Stimulated activated CD8-positive, alpha-beta memory T cell treated with anti-CD3 and anti-CD28 coated beads, Interleukin-2, amount 100 ng/mL, for 48 hours (primary cell): Measurements from ENCODE around the gene SLC29A1.

ENCODE experiments used
- DNase-seq, 2 donors: peaks; one replicate each; pipeline ENCODE4 v3.0.0-alpha.2; 2020; ENCODE audit warnings: low read depth in 2 of 2

SLC29A1 gene

DNA sequence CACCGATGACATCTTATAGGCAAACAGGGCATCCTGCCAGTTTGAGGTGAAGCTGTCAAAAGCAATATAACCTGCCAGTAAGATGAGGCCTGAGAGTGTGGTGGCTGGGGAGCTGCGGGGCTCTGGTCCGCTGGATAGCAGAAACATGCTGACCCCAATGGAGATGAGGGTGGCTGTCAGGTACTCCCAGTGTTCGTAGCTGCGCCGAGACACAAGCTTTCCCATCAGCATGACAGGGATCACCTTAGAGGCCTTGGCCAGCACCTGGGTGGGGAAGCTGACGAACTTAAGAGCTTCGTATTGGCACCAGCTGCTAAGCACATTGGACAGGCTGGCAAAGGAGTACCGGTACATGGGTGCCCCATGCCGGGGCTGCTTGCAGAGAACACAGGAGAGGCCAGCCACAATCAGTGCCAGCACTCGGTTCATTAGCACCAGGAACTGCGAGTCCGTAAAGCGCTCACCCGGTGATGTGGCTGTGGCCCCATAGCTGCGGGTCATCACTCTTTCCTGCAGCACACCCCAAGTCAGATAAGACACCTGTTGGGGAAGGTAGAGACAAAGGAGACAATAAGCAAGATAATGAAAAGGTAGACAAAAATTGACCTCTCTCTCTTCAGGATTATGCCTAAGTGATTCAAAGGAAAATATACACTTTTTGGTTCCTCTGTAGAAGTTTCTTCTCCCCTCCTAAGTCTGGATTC, 31.9 kb downstream of the SLC29A1 start:
- peak in 1 of 2 donors; percentile 30 for DNase-seq

DNA sequence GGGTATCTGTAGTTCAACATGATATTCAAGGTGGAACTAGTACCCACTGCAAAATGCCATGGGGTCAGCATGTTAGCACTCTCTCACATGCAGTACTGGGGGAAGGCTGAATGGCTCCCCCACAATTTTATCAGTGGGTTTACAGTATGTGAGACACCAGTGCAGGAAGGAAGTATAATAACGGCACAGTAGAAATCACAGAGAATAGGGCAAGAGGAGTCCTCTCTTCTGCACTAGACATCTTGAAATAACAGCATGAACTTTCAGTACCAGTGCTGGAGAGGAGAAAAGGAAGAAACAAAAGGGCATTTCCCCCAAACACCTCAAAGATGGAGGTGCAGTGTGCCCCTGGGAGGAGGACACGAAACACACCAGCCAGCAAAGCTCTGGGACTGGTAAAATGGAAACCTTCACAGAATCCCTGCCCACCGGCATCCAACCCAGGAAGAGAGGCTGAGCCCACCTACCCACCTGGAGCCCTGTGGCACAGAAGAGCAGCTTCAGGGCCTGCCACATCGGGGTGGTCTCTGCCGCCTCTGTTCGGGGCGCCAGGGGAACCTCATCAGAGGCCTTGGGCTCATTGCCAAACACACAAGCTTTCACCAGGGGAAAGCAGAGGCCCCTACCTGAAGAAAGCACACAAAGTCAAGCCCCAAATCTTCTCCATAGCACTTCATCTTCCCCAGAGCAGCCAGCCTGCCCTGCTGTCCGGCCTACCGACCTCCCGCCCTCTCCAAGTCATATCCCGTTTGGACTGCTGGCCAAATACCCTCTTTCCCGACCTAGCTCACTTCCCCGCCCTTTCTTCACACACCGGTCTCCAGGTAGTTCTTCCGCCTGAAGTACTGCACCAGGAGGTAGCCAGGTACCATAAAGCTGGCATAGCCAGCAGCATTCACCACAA, 32.7 kb downstream of the SLC29A1 start:
- DNase-seq, result no peak

DNA sequence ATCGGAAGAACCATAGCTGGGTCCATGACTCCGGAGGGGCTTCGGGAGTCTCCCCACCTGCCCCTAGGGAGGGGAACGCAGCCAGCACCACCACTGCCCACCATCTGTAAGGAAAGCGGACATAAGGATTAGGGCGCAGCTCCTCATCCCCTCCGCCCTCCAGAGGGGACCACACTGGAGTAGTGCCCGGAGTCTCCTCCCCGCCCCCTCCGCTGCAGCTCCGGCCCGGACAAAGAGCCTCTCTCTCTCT, 33.3 kb downstream of the SLC29A1 start:
- DNase-seq, result no peak

DNA sequence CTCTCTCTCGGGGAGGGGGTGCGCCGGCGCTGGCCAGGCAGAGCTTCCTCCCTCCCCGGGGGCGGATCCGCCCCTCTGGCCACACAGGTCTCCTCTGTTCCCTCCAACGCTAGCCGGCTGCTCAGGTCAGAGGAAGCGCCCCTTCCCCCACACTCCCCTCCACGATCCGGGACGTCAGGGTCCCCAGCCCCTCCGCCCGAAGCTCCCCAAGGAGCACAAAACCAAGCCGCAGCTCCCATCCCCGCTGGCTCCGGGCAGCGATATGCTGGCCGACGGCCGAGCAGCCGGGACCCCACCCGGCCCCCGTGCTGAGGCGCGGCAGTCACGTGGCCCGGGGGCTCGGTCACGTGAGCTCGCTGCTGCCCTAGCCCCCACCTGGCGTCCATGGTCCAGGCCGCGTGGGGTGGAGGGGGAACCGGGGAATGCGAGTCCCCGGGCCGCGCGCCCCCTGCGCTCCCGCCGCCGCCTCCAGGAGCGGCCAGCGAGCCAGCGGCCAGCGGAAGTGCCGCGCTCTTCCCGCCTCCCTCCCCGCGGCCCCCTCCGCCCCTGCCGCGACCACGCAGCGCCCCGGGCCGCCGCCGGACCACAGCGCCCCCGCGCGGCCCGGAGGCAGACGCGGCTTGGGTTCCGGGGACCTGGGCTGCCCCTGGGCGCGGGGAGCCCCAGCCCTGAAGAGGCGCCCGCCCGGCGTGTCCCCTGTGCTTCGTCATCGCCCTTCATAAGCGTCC, 33.8 kb downstream of the SLC29A1 start, which contains the start of gene SLC35B2:
SLC35B2 (minus strand) TSS at position 504 of the 728 bp plus-strand sequence; CDS start at position 386, 118 bp downstream.
- DNase-seq, result peak; percentile 54 to 61

DNA sequence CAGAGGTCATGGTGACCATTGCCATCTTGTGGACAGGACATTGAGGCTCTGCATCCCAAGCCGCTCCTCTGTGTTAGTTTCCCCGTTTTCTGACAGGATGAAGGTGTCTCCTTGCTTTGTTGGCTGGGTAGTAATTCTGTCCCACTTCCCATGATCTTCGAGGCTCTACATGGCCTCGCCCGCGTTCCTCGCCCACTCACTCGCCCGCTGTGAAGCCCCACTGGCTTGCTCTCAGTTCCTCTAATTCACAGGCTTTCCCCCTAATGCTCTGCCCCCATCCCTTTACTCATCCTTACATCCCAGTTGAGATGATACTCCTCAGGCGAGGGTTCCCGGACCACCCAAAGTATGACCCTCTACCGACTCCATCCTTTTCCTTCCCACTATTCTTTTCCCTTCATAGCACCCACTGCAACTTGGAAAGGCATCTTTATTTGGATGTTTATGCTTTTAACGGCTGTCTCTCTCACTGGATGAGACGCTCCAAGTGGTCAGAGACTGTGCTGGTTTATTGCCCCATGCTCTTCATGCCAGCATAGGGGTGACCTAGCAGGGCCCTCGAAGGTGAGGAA, 34.4 kb downstream of the SLC29A1 start:
- no peak for DNase-seq

DNA sequence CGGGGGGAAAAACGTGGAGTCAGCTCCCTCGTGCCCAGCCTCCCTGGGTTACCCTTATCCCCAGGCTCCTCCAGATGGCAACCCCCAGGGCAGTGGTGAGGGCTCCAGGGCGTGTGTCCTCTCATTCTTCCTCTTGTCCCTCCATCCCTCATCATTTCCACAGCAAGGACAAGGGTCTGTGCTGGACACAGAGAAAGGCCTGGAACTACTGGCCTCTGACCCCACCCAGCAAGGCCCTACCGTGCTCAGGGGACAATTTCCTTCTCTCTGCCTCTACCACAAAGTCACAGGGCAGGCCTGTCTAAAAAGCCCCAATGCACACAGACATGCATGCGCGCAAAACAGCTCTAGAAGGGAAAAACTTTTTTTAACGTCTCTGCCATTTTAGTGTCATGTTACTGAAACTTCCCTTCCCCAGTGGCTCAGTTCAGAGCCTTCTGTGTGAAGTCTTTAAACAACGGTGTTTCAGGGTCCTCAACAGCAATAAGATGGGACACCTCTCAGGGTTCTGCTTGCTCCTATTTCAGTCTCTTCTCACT, 35.0 kb downstream of the SLC29A1 start:
- no peak for DNase-seq

DNA sequence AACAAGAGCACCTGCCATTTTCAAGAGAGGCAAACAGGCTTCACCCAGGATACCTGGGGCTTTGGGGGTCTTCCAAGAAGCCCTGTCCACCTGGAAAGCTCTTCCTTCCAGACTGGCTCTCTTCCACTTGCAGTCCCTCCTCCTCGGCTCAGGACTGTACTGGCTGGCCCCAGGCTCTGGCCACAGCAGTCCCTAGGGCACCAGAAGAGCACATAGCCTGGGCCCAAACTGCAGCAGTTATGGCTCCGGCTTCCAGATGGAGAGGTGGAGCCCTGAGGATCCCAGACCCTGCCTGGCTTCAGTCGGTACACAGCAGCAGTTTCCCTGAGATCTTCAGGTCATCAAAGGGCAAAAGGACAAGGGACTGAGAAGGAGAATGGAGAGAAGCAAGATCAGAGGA, 35.5 kb downstream of the SLC29A1 start:
- DNase-seq, result no peak

DNA sequence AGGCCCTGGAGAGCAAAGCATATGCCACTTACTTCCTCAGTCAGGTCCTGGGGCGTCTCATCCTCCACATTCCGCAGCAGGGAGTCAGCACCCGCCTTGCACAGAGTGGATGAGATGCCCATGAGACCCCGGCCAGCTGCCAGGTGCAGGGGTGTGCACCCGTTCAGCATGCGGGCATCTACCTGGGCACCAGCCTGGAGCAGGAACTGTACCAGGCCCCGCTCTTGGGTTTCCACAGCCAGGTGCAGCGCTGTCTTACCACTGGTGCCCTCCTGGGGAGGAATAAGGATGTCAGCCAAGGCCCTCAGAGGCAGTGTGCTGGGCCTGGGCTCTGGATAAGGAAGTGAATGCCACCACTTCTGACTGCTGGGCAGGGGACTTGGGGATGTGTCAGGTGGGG, 36.6 kb downstream of the SLC29A1 start:
- DNase-seq, result no peak

DNA sequence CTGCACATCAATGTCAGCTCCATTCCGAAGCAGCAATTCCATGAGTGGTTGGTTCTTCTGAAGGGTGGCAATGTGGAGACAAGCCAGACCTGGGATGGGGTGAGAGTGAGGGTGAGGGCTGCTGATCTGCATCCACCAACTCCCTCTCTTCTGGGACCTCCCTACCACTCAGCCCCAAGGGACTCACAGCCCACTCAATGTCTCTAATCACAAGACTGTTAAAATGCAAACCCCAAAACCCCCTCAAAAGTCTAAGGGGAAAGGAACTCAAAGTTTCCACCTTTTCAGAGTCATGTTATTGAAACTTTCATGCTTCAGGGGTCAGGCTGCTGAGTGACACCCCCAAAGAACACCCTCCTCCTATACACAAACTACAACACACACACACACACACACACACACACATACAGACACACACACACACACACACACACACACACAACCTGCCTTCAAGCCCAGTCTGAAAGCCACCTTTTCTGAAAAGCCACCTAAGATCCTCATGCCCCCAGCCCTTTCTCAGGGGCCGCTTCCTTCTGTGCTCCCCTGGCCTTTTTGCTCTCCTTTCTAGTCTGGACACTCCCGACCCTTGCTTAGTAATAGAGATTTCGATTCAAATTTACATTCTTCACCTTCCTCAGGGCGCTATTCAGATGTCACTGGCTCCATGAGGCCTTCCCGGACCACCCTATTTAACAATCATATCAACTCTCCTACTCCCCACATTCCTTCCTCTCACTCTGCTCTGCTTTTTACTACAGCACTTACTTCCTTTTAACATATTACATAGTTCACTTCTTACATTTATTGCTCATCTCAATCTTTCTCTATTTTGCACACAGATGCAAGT, 37.3 kb downstream of the SLC29A1 start:
- no peak for DNase-seq

DNA sequence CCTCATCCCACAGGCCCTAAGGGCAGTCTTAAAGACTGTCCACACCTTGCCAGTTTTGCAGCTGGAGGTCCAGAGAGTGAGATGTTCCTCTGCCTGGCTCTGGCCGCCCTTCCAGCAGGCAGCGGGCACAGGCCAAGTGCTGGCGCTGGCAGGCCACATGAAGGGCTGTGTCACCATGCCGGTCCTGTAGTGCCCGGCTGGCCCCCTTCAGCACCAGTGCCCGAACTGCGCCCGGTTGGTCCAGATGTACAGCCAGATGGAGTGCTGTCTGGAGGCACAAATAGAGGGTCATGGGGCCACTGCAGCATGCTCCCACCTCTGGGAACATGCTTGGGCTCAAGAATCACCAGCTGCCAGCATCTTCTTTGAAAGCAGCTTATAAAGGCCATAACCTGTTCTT, 38.2 kb downstream of the SLC29A1 start:
- no peak for DNase-seq

DNA sequence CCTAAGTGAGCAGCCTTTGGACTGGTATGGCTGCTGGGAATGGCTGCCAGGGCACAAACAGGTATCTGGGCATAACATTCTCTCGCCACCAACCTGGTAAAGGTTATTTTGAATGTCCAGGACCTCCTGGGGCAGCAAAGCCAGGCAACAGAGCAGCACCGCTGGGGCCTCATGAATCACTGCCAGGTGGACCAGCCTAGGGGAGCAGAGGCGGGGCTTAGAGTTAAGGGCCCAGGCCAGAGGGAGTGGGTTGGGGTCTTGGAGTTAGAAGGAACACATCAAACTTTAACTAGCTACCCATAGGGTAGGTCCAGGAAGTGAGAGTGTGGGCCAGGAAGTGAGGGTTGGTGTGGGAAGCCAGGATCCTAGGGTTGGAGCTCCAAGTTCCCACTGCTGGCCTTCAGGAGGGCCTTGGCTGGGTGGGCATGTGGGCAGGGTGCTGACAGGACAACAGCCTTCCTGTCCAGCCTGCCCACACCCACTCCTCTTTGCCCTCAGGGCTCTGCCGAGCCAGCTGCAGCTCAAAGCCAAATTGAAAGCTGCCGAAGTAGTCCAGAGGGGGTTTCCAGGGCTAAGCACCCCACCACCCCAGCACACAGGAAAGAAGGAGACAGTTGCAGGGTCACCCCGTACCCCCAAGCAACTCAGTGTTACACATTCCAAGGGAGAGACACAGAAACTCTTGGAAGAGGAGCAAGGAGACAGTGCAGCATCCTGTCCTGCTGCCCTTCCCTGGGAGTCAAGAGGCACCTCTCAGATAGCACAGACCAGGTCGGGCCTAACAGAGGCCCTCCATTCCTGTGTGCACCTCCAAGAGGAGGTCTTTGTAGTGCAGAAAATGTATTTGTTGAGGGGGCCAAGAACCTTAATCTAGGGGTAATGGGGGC, 39.3 kb downstream of the SLC29A1 start:
- no peak for DNase-seq

DNA sequence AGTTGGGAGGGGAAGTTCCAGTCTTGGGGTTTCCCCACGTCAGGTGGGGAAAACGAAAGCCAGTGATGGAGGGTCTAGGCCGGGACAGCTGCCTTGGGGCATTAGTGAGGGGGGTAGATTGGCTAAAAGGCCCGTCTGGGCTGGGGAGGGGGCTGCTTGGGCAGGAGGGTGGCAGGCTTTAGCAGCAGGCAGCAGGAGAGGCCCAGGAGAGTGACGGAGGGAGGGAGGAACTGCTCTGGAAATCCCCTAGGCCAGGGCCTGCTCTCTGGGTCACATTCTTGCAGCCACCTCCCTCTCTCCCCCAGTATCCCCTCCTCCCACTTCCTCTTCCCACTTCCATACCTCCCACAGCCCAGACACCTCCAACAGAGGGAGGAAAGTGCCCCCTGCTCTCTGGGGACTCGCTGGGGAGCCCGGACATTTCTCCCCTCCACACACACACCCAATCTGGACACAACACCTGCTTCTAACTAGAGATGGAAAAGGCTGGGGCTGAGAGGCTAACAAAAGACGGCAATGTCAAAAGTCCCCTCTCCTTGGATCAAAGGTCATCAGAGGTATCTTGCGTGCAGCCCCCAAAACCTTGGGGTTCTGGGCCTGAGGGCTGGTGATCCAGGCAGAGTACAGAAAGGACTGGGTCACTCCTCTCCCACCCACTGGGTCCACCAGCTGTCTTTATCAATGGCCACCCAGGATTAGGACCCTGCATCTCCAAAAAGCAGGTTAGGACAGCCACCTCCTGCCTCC, 40.1 kb downstream of the SLC29A1 start:
- DNase-seq, result no peak

DNA sequence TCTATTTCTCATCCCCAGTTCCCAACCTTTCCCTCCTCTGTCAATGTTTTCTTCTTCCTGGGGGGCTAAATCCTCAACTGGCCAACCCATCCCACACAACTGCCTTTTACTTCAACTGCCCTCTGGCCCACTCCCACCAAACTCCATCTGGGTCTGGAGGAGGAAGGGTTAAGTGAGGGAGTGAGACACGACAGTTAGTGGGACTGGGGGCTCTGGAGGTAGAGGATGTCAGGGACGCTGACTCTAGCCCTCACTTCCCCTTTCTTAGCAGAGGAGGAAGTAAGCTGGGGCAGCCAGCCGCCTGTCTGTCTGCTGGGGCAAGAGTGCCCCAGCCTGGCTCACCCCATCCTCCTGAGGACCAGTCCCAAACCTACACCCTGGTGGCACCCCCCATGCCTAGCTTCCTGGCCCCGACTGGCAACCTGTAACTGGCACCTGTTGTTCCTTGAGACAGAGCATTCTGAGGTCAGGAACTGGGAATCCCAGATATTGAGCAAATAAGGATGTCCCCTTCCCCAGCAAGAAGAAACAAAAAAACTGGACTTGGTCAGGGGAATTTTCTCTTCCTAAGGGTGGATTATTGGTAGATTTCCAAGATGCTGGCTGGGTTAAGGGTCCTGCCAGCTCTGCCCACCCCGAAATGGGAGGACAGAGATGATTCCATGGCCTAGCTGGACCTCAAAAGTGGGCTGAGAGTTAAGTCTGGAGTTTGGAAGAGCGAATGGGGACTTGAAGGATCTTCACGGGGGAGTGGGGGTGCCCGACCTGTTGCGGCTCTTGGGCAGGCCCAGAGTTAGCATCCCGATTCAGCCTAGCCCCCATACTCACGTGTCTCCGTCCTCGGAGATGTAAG, 41.0 kb downstream of the SLC29A1 start:
- DNase-seq, result no peak

DNA sequence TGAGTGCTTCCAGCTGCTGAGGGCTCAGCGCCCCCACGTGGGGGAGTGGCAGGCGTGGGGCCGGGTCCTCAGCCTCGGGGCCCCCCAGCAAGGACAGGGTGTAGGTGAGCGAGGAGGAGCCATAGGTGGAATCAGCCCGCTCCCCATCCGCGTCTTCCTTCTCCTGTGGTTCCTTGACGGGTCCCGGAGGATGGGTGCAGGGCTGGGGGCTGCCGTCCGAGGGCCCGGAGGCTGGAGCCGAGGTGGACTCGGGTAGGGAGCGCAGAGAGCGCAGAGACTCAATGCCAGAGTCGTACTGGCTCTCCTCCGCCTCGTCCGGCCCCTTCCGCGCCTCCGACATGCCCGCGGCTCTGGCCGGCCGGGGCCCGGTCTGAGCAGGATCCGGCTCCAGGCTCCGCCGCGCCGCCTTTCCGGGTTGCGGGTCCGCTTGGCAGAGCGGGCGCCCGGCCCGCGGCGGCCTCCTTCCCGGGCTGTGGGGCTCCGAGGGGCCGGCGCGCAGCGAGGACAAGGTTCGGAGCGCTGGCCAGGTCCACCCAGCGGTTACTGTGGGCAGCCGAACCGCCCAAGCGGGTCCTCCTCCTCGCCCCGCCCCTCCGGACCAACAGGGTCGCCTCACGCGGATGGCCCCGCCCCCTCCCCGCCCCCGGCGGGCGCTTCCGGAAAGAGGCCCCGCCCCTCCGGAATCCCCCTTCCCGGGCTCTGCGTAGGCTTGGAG, 41.8 kb downstream of the SLC29A1 start, which contains the start of gene NFKBIE:
NFKBIE (minus strand) TSS at position 545 of the 715 bp plus-strand sequence; CDS start at position 340, 205 bp downstream.
- DNase-seq, result peak; percentile 94 to 95

DNA sequence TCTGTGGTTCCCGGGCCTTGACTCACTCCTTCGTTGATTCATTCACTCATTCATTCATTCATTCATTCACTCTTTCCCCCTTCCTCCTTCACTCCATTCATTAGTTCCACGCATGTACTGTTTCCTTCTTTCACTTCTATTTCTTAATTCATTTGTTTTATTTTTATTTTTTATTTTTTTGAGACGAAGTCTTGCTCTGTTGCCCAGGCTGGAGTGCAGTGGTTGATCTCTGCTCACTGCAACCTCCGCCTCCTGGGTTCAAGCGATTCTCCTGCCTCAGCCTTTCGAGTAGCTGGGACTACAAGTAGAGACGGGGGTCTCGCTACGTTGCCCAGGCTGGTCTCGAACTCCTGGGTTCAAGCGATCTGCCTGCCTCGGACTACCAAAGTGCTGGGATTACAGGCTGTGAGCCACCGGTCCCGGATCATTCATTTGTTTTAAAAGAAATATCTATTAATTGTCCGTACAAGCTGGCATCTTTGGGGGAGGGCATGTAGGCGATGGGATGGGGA, 42.4 kb downstream of the SLC29A1 start:
- DNase-seq, result no peak

DNA sequence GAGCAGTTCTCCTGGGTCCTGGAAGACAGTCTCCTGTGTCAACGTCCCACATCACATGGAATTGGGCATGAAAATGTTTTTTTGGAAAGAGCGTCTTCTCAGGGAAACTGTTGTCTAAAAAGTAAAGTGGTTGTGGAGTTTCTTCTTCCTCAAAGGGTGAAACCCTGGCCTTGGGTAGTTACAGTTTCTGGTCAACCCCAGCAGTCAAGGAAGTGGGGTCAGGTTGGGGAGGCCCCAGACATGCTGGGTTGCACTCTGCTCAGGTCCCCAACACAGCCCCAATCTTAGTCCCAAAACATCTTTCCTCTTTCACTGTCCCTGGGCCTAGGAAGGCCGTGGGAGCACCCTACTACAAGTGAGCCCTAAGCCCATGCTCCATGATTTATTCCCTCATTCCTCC, 43.0 kb downstream of the SLC29A1 start:
- no peak for DNase-seq

DNA sequence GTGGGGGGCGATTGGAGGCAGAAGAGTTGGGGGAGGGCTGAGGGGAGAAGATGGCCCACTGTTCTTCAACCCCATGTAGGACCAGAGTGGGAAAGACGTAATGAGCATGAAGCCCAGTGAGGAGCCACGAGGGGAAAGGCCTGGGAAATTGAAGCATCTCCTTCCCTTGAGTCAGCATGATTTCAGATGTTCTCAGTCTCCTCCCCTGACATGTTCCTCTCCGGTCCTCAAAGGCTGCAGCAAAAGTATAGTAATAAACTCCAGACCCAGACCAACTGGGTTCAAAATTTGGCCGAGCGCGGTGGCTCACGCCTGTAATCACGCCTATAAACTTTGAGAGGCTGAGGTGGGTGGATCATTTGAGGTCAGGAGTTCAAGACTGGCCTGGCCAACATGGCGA, 43.9 kb downstream of the SLC29A1 start:
- DNase-seq, result no peak
